Prostate gland (tissue), 2 donors: ENCODE data around the gene ACCS.

Experiments used
- POLR2A ChIP-seq: fragments of 450-650 bp; IDR thresholded peaks from one replicate; pipeline ENCODE4 v1.6.1; 2016; ENCODE audit warnings: antibody characterized with exemption, mild to moderate bottlenecking
- POLR2AphosphoS5 ChIP-seq: sonication (generic); formaldehyde crosslinking; IDR thresholded peaks from one replicate; pipeline ENCODE4 v1.6.1; 2017; ENCODE audit warnings: antibody characterized with exemption
- TF ChIP-seq, protein P1 (sequence below), 4 experiments: fragments of 200-600 bp in 2 of 4; fragments of 450-650 bp in 2 of 4; sonication (generic) in 2 of 4; IDR thresholded peaks; 1 replicate in 3 of 4; 2 replicates in 1 of 4; pipeline ENCODE4 v1.5.1; 2016 to 2019; ENCODE audit warnings: antibody characterized with exemption in 4 of 4, mild to moderate bottlenecking in 2 of 4, moderate library complexity in 2 of 4

DNA sequence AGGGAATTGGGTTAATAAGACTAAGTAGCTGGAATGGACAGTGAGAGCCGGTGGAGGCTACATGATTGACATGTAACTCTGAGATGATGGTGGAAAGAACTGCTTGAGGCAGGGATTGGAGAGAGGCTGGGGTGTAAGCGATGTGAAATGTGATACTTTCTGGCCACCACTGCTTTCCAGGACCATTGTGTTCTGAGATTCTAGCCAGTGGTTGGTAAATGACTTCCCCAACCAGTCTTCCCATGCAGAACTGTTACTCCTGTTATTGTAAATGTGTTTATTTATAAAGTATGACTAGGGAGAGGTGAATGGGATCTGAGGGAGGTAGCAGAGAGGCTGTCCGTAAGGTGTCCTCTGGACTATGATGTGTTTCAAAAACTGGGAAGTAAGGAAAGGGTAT, 47.5 kb downstream of the ACCS start:
- TF ChIP-seq, protein P1, sequence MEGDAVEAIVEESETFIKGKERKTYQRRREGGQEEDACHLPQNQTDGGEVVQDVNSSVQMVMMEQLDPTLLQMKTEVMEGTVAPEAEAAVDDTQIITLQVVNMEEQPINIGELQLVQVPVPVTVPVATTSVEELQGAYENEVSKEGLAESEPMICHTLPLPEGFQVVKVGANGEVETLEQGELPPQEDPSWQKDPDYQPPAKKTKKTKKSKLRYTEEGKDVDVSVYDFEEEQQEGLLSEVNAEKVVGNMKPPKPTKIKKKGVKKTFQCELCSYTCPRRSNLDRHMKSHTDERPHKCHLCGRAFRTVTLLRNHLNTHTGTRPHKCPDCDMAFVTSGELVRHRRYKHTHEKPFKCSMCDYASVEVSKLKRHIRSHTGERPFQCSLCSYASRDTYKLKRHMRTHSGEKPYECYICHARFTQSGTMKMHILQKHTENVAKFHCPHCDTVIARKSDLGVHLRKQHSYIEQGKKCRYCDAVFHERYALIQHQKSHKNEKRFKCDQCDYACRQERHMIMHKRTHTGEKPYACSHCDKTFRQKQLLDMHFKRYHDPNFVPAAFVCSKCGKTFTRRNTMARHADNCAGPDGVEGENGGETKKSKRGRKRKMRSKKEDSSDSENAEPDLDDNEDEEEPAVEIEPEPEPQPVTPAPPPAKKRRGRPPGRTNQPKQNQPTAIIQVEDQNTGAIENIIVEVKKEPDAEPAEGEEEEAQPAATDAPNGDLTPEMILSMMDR (IDR thresholded peaks at IDR 0.05): no peak
- TF ChIP-seq POLR2A (no peak), POLR2AphosphoS5 (no peak)
